ENCODE results near the gene TSPAN15.

DNA sequence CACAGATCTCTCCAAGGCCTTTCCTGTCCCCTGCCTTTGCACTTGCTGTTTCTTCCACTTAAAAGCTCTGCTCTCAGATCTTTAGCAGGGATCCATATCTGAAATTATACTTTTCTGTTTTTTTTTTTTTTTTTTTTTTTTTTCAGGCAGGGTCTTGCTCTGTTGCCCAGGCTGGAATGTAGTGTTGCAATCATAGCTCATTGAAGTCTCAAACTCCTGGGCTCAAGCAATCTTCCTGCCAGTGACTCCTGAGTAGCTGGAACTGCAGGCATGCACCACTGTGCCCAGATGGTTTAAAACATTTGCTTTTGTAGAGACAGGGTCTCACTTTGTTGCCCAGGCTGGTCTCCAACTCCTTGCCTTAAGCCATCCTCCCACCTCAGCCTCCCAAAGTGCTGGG lies 5.0 kb upstream of the TSPAN15 start:
- TF ChIP-seq EZH2 (IDR thresholded peaks at IDR 0.05; ENCODE audit: insufficient read depth, poor library complexity, severe bottlenecking) (no peak), EZH2phosphoT487 (IDR thresholded peaks at IDR 0.05; ENCODE audit: insufficient read depth, low read depth) (no peak)

All from GM23248 (cell line).